Heart left ventricle (tissue), 13 donors: ENCODE data around the gene TPBGL.

ENCODE experiments used
- CTCF ChIP-seq, 12 donors: fragments of 200-600 bp; sonication (generic) in 4 of 12; IDR thresholded peaks; one replicate each; pipeline versions ENCODE4 v1.5.0 to v1.8.0; 2018 to 2022; ENCODE audit warnings: antibody characterized with exemption in 12 of 12, mild to moderate bottlenecking in 5 of 12
- POLR2A ChIP-seq, 2 donors: fragments of 450-650 bp; IDR thresholded peaks; one replicate each; pipeline ENCODE4 v1.6.1; 2017; ENCODE audit warnings: antibody characterized with exemption in 2 of 2, mild to moderate bottlenecking in 2 of 2, moderate library complexity in 2 of 2
- donor health status: ischemic (EF 13 %, LVEDD 7.1; RV severe dilation, severe dysfunction).
- donor health status: DM: no; HTN: yes; CAD: no.
- donor health status: DM: no; HTN: no; CAD: no.
- donor health status: ischemic (EF 25% LVEDD 6.9; RV normal size, moderate dysfunction).
- donor health status: ischemic (EF 25% LVEDD 5.7; RV mildly dilated, moderate dysfunction).
- donor health status: ischemic (EF 35%, LVEDD 5.7; RV mildly dilated, moderate dysfunction).
- donor health status: nonischemic (EF 11% LVEDD 7.7; RV severe dilation, severe dysfunction).
- donor health status: DM: yes; HTN: yes; CAD: no.
- donor health status: PGD.
- donor health status: ischemic (EF 29% LVEDD 5.4; RV normal size, mild dysfunction).
- donor health status: nonischemic (EF 23%, LVEDD 6.1; RV moderate dilation, normal function).

- TF ChIP-seq CTCF (IDR thresholded peaks at IDR 0.05), result no peak
- no peak for TF ChIP-seq POLR2A (IDR thresholded peaks at IDR 0.05)
Measured at GRCh38 chr11:75272391-75272790, 31.8 kb downstream of the TPBGL start.
